BLaER1 (cell line): Measurements from ENCODE around the gene PTTG1.

Source experiments
- H3K27ac ChIP-seq: shearing (Covaris generic); formaldehyde crosslinking; 2 replicates; pipeline ENCODE4 v1.8.1; 2022
- H3K27me3 ChIP-seq: shearing (Covaris generic); formaldehyde crosslinking; 2 replicates; pipeline ENCODE4 v1.8.1; 2022
- H3K36me3 ChIP-seq: shearing (Covaris generic); formaldehyde crosslinking; 2 replicates; pipeline ENCODE4 v1.8.1; 2022
- H3K4me1 ChIP-seq: shearing (Covaris generic); formaldehyde crosslinking; 2 replicates; pipeline ENCODE4 v1.8.1; 2022
- H3K4me2 ChIP-seq: shearing (Covaris generic); formaldehyde crosslinking; 2 replicates; pipeline ENCODE4 v1.8.1; 2022
- H3K4me3 ChIP-seq: shearing (Covaris generic); formaldehyde crosslinking; 2 replicates; pipeline ENCODE4 v1.8.1; 2022
- H3K9ac ChIP-seq: shearing (Covaris generic); formaldehyde crosslinking; 2 replicates; pipeline ENCODE4 v1.8.1; 2022
- H3K9me3 ChIP-seq: shearing (Covaris generic); formaldehyde crosslinking; 2 replicates; pipeline ENCODE4 v1.8.1; 2022
- H4K20me1 ChIP-seq: shearing (Covaris generic); formaldehyde crosslinking; 2 replicates; pipeline ENCODE4 v1.8.1; 2022
- Cebpa-rat ChIP-seq: shearing (Covaris generic); IDR thresholded peaks from 2 replicates; pipeline ENCODE4 v1.8.1; 2022

PTTG1 gene

DNA sequence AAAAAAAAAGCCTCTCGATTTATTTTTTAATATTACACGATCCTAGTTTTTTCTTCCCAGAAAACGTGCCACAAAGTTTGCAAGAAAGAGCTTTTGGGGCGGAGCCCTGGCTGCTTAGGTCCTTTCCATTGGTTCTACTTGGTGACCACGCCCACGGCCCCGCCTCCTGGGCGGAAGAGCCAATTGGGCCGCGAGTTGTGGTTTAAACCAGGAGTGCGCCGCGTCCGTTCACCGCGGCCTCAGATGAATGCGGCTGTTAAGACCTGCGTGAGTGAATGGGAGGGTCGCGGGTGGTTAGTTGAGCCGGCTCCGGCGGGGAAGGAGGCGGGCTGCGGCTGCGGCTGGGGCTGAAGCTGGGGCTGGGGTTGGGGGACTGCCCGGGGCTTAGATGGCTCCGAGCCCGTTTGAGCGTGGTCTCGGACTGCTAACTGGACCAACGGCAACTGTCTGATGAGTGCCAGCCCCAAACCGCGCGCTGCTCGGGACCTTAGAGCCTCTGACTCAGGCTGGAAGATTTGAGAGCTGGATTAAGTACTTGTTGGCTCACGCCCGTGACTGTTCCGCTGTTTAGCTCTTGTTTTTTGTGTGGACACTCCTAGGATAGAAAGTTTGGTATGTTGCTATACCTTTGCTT lies at the start of gene PTTG1:
Gene PTTG1, plus strand, starts transcription at position 231 of the 634 bp plus-strand sequence. CDS start 458 bp downstream, outside the sequence.
- peak within 1 kb of the TSS; percentile 73 for H3K27ac ChIP-seq
- H4K20me1 ChIP-seq: peaks cover 16% of the 10 kb centered on the region
- TF ChIP-seq Cebpa-rat: no peak
- peak within 1 kb of the TSS; percentile 86 for H3K4me2 ChIP-seq
- peaks cover 5% of the 10 kb centered on the region; the same call in 1 of the 2 replicates for H3K36me3 ChIP-seq
- no peaks in the 10 kb centered on the region for H3K27me3 ChIP-seq
- H3K9me3 ChIP-seq: no peaks in the 10 kb centered on the region
- peak within 1 kb of the TSS; percentile 75 for H3K4me3 ChIP-seq
- peaks cover 84% of the 10 kb centered on the region for H3K4me1 ChIP-seq
- peak within 1 kb of the TSS; percentile 81 for H3K9ac ChIP-seq

DNA sequence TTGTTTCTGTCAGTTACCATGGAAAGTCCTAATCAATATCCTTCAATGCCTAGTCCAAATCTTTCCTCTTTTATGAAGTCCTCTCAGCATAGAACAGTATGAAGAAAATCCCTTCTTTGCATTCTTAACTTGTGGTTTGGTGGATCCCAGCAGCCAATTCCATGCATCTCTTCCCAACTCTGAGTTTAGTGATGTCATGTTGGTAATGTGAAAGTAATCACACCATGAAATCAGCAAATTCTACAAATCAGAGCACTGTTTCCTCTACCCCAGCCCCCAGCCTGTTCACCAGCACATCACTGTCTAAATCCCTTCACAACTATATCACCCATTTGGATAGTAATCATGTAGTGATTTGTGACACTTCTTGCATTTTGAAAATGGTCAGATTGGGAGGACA lies 46.5 kb upstream of the PTTG1 start:
- peaks cover 12% of the 10 kb centered on the region for H3K27me3 ChIP-seq
- H3K36me3 ChIP-seq: no peaks in the 10 kb centered on the region
- H3K9ac ChIP-seq: no peak overlapping the region
- H3K4me2 ChIP-seq: no peak overlapping the region
- H3K4me3 ChIP-seq: no peak overlapping the region
- H3K4me1 ChIP-seq: no peaks in the 10 kb centered on the region
- no peak overlapping the region for H3K27ac ChIP-seq
- no peak for TF ChIP-seq Cebpa-rat
- H3K9me3 ChIP-seq: peaks cover 5% of the 10 kb centered on the region
- no peaks in the 10 kb centered on the region for H4K20me1 ChIP-seq

DNA sequence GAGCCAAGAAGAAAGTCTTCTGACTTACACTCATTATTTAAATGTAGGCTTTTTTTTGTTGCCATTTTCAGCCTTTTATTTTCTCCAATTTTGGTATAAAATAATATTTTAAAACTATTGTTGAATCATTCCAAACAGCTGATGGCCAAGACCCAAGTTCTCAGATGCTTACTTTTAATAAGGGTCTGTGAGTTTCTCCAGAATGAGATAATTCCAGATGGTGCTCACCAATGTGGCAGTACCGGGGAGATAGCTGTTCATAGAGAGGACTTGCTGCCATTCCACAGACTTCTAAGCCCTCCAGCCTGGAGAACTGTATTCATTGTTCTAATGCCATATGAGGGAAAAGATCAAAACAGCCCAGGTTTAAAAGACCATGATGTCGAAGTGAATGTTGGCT lies 46.0 kb upstream of the PTTG1 start:
- H3K27me3 ChIP-seq: peaks cover 7% of the 10 kb centered on the region
- H3K4me3 ChIP-seq: no peak overlapping the region
- no peak overlapping the region for H3K27ac ChIP-seq
- H3K9ac ChIP-seq: no peak overlapping the region
- no peaks in the 10 kb centered on the region for H3K36me3 ChIP-seq
- H3K4me2 ChIP-seq: no peak overlapping the region
- H3K4me1 ChIP-seq: no peaks in the 10 kb centered on the region
- no peaks in the 10 kb centered on the region for H4K20me1 ChIP-seq
- H3K9me3 ChIP-seq: no peaks in the 10 kb centered on the region
- TF ChIP-seq Cebpa-rat: no peak

DNA sequence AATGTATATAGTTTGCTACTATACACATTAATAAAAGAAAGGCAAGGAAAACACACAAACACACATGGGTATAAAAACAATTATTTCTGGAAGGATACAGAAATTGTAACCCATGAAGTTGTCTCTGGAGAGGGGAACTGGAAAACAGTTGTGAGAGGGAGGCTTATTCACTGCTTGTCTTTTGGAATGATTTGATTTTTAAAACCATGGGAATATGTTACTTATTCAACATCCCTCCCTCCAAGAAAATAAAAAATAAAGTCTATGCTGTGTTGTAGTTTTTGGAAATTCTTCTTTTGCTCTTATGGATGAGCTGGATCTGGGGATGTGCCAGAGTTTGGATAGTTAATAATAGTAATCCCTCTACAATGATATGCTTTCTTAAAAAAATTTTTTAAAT lies 45.2 kb upstream of the PTTG1 start:
- Histone ChIP-seq H3K27me3 (no peaks in the 10 kb centered on the region; the same call in 1 of the 2 replicates), H3K4me1 (no peaks in the 10 kb centered on the region), H3K4me2 (no peak overlapping the region), H4K20me1 (no peaks in the 10 kb centered on the region), H3K4me3 (no peak overlapping the region), H3K9me3 (no peaks in the 10 kb centered on the region), H3K27ac (no peak overlapping the region), H3K36me3 (no peaks in the 10 kb centered on the region), H3K9ac (no peak overlapping the region)
- no peak for TF ChIP-seq Cebpa-rat

DNA sequence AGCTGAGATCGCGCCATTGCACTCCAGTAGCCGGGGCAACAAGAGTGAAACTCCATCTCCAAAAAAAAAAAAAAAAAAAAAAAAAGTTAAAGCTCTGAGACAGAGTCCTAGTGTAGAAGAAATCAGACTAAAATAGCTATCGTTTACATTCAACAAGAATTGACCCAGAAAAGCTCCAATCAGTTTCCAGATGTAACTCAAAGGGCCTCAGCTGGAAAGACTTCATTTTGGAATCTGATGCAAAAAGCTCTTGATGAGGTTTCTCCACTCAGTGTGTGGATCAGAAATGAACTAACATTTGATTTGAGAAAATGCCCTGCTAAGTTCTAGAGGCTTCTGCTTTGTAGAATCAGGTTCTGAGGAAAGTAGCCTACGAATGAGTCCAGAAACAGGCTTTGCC lies 44.0 kb upstream of the PTTG1 start:
- Histone ChIP-seq H3K9me3 (no peaks in the 10 kb centered on the region), H3K36me3 (no peaks in the 10 kb centered on the region), H3K4me1 (peaks cover 6% of the 10 kb centered on the region), H3K27me3 (no peaks in the 10 kb centered on the region), H3K27ac (no peak overlapping the region), H4K20me1 (no peaks in the 10 kb centered on the region), H3K4me2 (no peak overlapping the region), H3K4me3 (no peak overlapping the region), H3K9ac (no peak overlapping the region)
- no peak for TF ChIP-seq Cebpa-rat

DNA sequence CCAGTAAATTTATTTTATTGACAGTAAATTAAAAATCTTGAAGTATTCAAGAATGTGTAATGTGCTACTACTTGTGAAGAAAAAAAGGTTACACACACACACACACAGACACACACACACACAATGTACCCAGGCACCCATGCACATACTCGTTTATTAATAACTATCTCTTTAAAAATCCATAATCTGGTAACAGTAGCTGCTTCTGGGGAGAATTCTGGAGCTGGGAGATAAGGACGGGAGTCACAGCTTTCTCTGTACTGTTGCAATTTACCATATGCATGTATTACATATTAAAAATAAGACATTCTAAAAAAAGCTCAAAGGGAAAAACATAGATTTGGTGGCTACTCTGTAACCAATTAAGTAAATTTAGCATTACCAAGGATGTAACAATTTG lies 43.3 kb upstream of the PTTG1 start:
- Histone ChIP-seq H4K20me1 (no peaks in the 10 kb centered on the region), H3K4me1 (peaks cover 6% of the 10 kb centered on the region), H3K9ac (no peak overlapping the region), H3K9me3 (no peaks in the 10 kb centered on the region), H3K4me3 (no peak overlapping the region), H3K27me3 (no peaks in the 10 kb centered on the region), H3K27ac (no peak overlapping the region), H3K36me3 (no peaks in the 10 kb centered on the region), H3K4me2 (no peak overlapping the region)
- no peak for TF ChIP-seq Cebpa-rat

DNA sequence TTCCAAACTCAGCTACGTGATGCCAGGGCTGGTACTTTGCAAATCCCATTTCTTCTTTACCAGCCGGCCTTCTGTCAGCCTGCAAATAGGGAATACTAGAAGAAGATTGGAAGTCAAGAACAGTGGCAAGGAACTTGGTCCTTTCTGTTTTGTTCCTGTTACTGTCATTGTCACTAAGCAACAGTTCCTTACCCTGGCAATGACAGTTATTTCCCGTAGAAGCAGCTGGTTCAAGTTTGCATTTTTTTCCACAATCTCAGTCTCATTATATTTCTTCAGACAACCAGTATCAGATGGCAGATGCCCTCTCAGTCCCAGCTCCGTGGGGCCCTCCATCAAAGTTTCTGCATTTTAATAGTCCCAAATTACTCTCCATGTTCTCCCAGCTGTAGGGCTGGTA lies 42.1 kb upstream of the PTTG1 start:
- Histone ChIP-seq H3K27me3 (no peaks in the 10 kb centered on the region), H3K9ac (no peak overlapping the region), H4K20me1 (no peaks in the 10 kb centered on the region), H3K4me3 (no peak overlapping the region), H3K4me1 (peaks cover 6% of the 10 kb centered on the region), H3K36me3 (no peaks in the 10 kb centered on the region), H3K4me2 (no peak overlapping the region), H3K27ac (no peak overlapping the region), H3K9me3 (no peaks in the 10 kb centered on the region)
- TF ChIP-seq Cebpa-rat: no peak

DNA sequence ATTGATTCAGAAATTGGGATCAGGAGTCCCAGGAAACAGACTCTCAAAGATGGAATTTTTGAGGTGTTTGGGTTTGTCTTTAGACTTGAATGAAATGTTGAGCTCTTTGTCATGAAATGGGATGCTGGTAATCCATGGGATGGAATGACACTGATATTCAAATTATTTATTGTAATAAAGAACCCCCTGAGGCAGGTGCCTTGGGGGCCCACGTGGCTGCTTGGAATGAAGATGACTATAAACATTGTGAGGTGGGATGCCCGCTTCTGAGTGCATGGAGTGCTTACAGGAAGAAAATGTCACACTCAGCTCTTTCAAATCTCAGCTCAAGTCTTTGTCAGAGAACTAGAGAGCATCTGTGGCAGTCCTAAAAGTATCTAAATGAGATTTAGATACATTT lies 41.6 kb upstream of the PTTG1 start:
- Histone ChIP-seq H3K9me3 (no peaks in the 10 kb centered on the region), H3K4me2 (no peak overlapping the region), H4K20me1 (no peaks in the 10 kb centered on the region), H3K27ac (no peak overlapping the region), H3K9ac (no peak overlapping the region), H3K27me3 (no peaks in the 10 kb centered on the region), H3K4me1 (peaks cover 6% of the 10 kb centered on the region), H3K4me3 (no peak overlapping the region), H3K36me3 (no peaks in the 10 kb centered on the region)
- TF ChIP-seq Cebpa-rat: no peak

DNA sequence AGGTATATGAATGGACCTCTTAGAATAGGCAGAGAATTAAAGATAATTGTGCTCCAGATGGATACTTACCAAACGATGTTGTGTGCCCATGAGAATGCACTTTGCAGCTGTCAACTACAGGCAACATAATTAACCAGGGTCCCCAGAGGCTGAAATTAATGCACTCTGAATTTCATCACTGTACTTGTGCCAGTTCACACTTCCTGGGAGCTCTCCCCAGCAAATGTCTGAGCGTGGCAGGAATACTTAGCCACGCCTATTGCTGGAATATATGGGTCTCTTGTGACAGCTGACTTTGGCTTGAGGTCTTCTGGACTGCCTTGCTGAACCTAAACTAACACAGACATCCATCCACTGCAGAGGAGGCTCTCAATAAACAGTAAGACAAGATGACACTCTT lies 39.3 kb upstream of the PTTG1 start:
- no peak overlapping the region for H3K9ac ChIP-seq
- no peaks in the 10 kb centered on the region for H4K20me1 ChIP-seq
- peak overlapping the region; percentile 20; the same call in 1 of the 2 replicates for H3K4me2 ChIP-seq
- no peak overlapping the region for H3K27ac ChIP-seq
- no peaks in the 10 kb centered on the region for H3K27me3 ChIP-seq
- peaks cover 5% of the 10 kb centered on the region for H3K9me3 ChIP-seq
- peaks cover 13% of the 10 kb centered on the region for H3K4me1 ChIP-seq
- TF ChIP-seq Cebpa-rat: no peak
- H3K4me3 ChIP-seq: no peak overlapping the region
- no peaks in the 10 kb centered on the region for H3K36me3 ChIP-seq

DNA sequence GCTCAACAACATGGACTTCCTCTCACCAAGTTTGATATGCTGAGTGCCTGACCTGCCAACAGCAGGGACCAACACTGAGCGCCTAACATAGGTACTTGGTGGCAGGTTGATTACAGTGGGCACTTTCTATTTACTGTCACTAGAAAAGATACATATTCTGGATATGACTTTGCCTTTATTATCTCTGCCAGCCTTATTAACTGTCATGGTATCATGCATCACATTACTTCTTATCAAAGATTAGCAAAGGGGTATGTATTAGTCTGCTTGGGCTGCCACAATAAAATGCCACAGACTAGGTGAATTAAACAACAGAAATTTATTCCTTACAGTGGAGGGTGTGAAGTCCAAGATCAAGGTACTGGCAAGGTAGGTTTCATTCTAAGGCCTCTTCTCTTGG lies 37.0 kb upstream of the PTTG1 start:
- Histone ChIP-seq H3K36me3 (no peaks in the 10 kb centered on the region), H3K27me3 (no peaks in the 10 kb centered on the region), H3K4me2 (no peak overlapping the region), H4K20me1 (no peaks in the 10 kb centered on the region), H3K27ac (no peak overlapping the region), H3K9me3 (peaks cover 18% of the 10 kb centered on the region), H3K4me3 (no peak overlapping the region), H3K9ac (no peak overlapping the region), H3K4me1 (peaks cover 13% of the 10 kb centered on the region)
- TF ChIP-seq Cebpa-rat: no peak

DNA sequence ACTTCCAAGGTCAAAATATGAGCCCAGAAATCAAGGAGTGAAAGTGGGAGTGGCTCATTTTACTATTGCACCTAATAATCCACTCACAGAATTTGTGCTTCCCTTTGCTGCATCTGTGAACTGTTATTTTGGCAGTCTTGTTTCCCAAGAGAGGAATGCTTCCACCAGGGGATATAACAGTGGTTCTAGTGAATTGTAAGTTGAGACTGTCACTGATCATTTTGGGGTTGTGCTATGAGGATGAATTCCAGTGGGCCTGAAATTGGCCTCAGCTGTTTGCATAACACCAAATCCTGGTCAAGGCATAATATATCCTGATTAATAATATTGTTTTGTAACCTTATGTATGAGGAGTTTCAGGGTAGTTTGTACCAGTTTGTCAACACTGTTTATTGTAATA lies 36.2 kb upstream of the PTTG1 start:
- Histone ChIP-seq H3K4me3 (no peak overlapping the region), H3K27ac (no peak overlapping the region), H3K9me3 (peaks cover 18% of the 10 kb centered on the region), H3K9ac (no peak overlapping the region), H3K4me1 (peaks cover 13% of the 10 kb centered on the region), H4K20me1 (no peaks in the 10 kb centered on the region), H3K27me3 (no peaks in the 10 kb centered on the region), H3K4me2 (no peak overlapping the region), H3K36me3 (no peaks in the 10 kb centered on the region)
- TF ChIP-seq Cebpa-rat: no peak
